ENCODE data around the gene SDK1.

GRCh38 chr7:3527496-3528124 lies 226.6 kb downstream of the SDK1 start:
- TF ChIP-seq, protein P1, sequence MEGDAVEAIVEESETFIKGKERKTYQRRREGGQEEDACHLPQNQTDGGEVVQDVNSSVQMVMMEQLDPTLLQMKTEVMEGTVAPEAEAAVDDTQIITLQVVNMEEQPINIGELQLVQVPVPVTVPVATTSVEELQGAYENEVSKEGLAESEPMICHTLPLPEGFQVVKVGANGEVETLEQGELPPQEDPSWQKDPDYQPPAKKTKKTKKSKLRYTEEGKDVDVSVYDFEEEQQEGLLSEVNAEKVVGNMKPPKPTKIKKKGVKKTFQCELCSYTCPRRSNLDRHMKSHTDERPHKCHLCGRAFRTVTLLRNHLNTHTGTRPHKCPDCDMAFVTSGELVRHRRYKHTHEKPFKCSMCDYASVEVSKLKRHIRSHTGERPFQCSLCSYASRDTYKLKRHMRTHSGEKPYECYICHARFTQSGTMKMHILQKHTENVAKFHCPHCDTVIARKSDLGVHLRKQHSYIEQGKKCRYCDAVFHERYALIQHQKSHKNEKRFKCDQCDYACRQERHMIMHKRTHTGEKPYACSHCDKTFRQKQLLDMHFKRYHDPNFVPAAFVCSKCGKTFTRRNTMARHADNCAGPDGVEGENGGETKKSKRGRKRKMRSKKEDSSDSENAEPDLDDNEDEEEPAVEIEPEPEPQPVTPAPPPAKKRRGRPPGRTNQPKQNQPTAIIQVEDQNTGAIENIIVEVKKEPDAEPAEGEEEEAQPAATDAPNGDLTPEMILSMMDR (IDR thresholded peaks at IDR 0.05; ENCODE audit: control extremely low read depth in 1 of 3, insufficient read depth in 1 of 3, low read depth in 1 of 3, low read length in 3 of 3) = no peak
- no peak for TF ChIP-seq RAD21 (IDR thresholded peaks at IDR 0.05 in 1 of 2, conservative IDR thresholded peaks at IDR 0.05 in 1 of 2; ENCODE audit: low read depth in 2 of 2, low read length in 2 of 2)
- no peak for TF ChIP-seq POLR2A (IDR thresholded peaks at IDR 0.05; ENCODE audit: control extremely low read depth in 1 of 2, low read depth in 2 of 2, low read length in 2 of 2)
- no peak for TF ChIP-seq SUZ12 (IDR thresholded peaks at IDR 0.05; ENCODE audit: low read length)
